Measurements from ENCODE around the gene EPPIN.

DNA sequence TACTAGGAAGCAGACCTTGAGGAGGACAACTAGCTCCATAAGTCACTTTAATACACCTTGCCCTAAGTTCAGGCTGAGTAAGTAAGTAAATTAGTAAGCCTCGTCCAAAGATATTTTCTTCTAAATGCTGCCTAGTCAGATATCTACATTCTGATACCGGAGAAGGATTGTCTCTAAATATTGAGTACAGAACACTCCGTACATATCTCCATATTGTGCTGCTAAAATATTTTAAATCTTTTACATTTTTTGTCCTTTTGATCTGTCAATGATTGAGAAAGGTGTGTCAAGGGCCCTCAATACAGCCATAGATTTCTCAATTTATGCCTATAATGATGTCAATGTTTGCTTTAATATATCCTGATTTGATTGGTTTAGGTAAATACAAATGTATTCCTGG is 28.7 kb upstream of the EPPIN start:
- no peak for TF ChIP-seq ESRRG (CRISPR knock-in tag; IDR thresholded peaks at IDR 0.05)
- TF ChIP-seq, protein P1, sequence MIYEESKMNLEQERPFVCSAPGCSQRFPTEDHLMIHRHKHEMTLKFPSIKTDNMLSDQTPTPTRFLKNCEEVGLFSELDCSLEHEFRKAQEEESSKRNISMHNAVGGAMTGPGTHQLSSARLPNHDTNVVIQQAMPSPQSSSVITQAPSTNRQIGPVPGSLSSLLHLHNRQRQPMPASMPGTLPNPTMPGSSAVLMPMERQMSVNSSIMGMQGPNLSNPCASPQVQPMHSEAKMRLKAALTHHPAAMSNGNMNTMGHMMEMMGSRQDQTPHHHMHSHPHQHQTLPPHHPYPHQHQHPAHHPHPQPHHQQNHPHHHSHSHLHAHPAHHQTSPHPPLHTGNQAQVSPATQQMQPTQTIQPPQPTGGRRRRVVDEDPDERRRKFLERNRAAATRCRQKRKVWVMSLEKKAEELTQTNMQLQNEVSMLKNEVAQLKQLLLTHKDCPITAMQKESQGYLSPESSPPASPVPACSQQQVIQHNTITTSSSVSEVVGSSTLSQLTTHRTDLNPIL (CRISPR knock-in tag; IDR thresholded peaks at IDR 0.05; ENCODE audit: low read depth), result no peak
- no peak for TF ChIP-seq PPARA (CRISPR knock-in tag; IDR thresholded peaks at IDR 0.05; ENCODE audit: borderline replicate concordance)
- no peak for TF ChIP-seq BACH2 (CRISPR knock-in tag; IDR thresholded peaks at IDR 0.05; ENCODE audit: borderline replicate concordance)
- TF ChIP-seq ZFP3 (CRISPR knock-in tag; IDR thresholded peaks at IDR 0.05), result no peak
- TF ChIP-seq TCF4 (CRISPR knock-in tag; IDR thresholded peaks at IDR 0.05; ENCODE audit: borderline replicate concordance), result no peak
- no peak for TF ChIP-seq ZNF565 (CRISPR knock-in tag; conservative IDR thresholded peaks at IDR 0.05; ENCODE audit: low read depth)
- TF ChIP-seq, protein P2, sequence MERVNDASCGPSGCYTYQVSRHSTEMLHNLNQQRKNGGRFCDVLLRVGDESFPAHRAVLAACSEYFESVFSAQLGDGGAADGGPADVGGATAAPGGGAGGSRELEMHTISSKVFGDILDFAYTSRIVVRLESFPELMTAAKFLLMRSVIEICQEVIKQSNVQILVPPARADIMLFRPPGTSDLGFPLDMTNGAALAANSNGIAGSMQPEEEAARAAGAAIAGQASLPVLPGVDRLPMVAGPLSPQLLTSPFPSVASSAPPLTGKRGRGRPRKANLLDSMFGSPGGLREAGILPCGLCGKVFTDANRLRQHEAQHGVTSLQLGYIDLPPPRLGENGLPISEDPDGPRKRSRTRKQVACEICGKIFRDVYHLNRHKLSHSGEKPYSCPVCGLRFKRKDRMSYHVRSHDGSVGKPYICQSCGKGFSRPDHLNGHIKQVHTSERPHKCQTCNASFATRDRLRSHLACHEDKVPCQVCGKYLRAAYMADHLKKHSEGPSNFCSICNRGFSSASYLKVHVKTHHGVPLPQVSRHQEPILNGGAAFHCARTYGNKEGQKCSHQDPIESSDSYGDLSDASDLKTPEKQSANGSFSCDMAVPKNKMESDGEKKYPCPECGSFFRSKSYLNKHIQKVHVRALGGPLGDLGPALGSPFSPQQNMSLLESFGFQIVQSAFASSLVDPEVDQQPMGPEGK (CRISPR knock-in tag; IDR thresholded peaks at IDR 0.05; ENCODE audit: borderline replicate concordance), result no peak

All from SK-N-SH treated with all-trans-retinoic acid at 6 μM for 48 hours (cell line).